Tibial nerve (tissue), 4 donors: ENCODE results near the gene BCL2L11. TPM values are rescaled to one million over a fixed set of nuclear protein-coding genes. Genes with fewer than 3 reads are reported as not detected.
"Not testable (repeated sequence)": the region's sequence is repeated elsewhere in the genome, so short reads cannot be mapped to it uniquely, and the experiment has no call there.

Source experiments
- DNase-seq, 2 donors: peaks; one replicate each; pipeline ENCODE4 v3.0.0-alpha.2; 2019; ENCODE audit warnings: low spot score in 2 of 2
- H3K27ac ChIP-seq, 4 donors: fragments of 200-600 bp; sonication (generic) in 3 of 4; one replicate each; pipeline ENCODE4 v1.5.1; 2017 to 2019; ENCODE audit warnings: mild to moderate bottlenecking in 1 of 4
- H3K27me3 ChIP-seq, 2 donors: fragments of 200-600 bp; sonication (generic) in 1 of 2; one replicate each; pipeline versions ENCODE4 v1.5.1 to v1.6.0; 2017 to 2019
- H3K36me3 ChIP-seq, 3 donors: fragments of 200-600 bp; sonication (generic); one replicate each; pipeline ENCODE4 v1.5.1; 2018 to 2019
- H3K4me1 ChIP-seq, 4 donors: fragments of 200-600 bp; sonication (generic) in 3 of 4; one replicate each; pipeline ENCODE4 v1.5.1; 2017 to 2019
- H3K4me3 ChIP-seq, 4 donors: fragments of 200-600 bp; sonication (generic) in 3 of 4; one replicate each; pipeline ENCODE4 v1.5.1; 2017 to 2019; ENCODE audit warnings: mild to moderate bottlenecking in 1 of 4, moderate library complexity in 1 of 4
- H3K9me3 ChIP-seq, 4 donors: fragments of 200-600 bp; sonication (generic) in 3 of 4; one replicate each; pipeline ENCODE4 v1.5.1; 2017 to 2019
- CTCF ChIP-seq, 5 experiments: fragments of 200-600 bp in 3 of 5; fragments of 450-650 bp in 2 of 5; sonication (generic) in 3 of 5; IDR thresholded peaks; one replicate each; pipeline ENCODE4 v1.5.1; 2016 to 2019; ENCODE audit warnings: antibody characterized with exemption in 5 of 5, mild to moderate bottlenecking in 3 of 5, moderate library complexity in 2 of 5
- EP300 ChIP-seq, 2 donors: sonication (generic); formaldehyde crosslinking; IDR thresholded peaks; one replicate each; pipeline ENCODE4 v1.6.1; 2017; ENCODE audit warnings: antibody characterized with exemption in 2 of 2, mild to moderate bottlenecking in 1 of 2
- POLR2A ChIP-seq, 2 donors: fragments of 450-650 bp; IDR thresholded peaks; one replicate each; pipeline ENCODE4 v1.6.1; 2017; ENCODE audit warnings: antibody characterized with exemption in 2 of 2, mild to moderate bottlenecking in 2 of 2, moderate library complexity in 2 of 2
- WGBS, 2 donors: methylation state at CpG; one replicate each; pipeline ENCODE4 v1.1.5; 2018; 5-methylcytosine and 5-hydroxymethylcytosine counted together
- total RNA-seq, 4 donors: library from RNA; depleted of rRNA; stranded (reverse); fragments of >200 nt; gene quantifications; one replicate each; pipeline ENCODE4 v1.1.0, GENCODE V29; 2016

Gene BCL2L11
- 10 to 100 TPM in 3 of 4 donors, 1 to 10 TPM in 1; 8.7 to 36.5 (median 25.8) TPM for total RNA-seq

- Histone ChIP-seq H3K27ac (peak within 1 kb of the TSS in 3 of 4 donors; percentile 57 to 89 (median 79)), H3K4me3 (peak within 1 kb of the TSS; percentile 82 to 92 (median 85)), H3K4me1 (peaks cover 0 to 60% (median 45%) of the 10 kb centered on the region in 4 donors), H3K36me3 (peaks cover 0 to 12% (median 3%) of the 10 kb centered on the region in 3 donors), H3K9me3 (no peaks in the 10 kb centered on the region), H3K27me3 (peaks cover 0 to 20% of the 10 kb centered on the region in 2 donors)
- 2% methylated on average over 38 to 68 of the region's 98 CpGs for WGBS, 2 donors
- peak; percentile 81 to 82 for DNase-seq
- TF ChIP-seq EP300 (IDR thresholded peaks at IDR 0.05) (peak in 1 of 2 donors; percentile 72), CTCF (IDR thresholded peaks at IDR 0.05) (peak in 3 of 5 experiments; percentile 6 to 29 (median 16)), POLR2A (IDR thresholded peaks at IDR 0.05) (peak; percentile 59 to 88)
These were observed at the start of gene BCL2L11 for GRCh38 chr2:111120253-111121027. TSS of gene BCL2L11 (plus strand) at chr2:111120914. CDS start at chr2:111123746, 2,832 bp downstream.

GRCh38 chr2:111071600-111072171 lies 49.0 kb upstream of the BCL2L11 start:
- H3K4me3 ChIP-seq: no peak overlapping the region
- H3K27me3 ChIP-seq: no peaks in the 10 kb centered on the region
- H3K4me1 ChIP-seq: peaks cover 0 to 14% (median 3%) of the 10 kb centered on the region in 4 donors
- H3K27ac ChIP-seq: peak overlapping the region in 1 of 4 donors; percentile 56
- no peaks in the 10 kb centered on the region for H3K36me3 ChIP-seq
- 24 to 29% methylated on average over 5 of the region's 5 CpGs for WGBS, 2 donors
- peak in 1 of 2 donors; percentile 4 for DNase-seq
- TF ChIP-seq CTCF (IDR thresholded peaks at IDR 0.05) (no peak), EP300 (IDR thresholded peaks at IDR 0.05) (no peak), POLR2A (IDR thresholded peaks at IDR 0.05) (no peak)
- peaks cover 0 to 24% (median 0%) of the 10 kb centered on the region in 4 donors for H3K9me3 ChIP-seq

GRCh38 chr2:111072220-111072871 lies 48.4 kb upstream of the BCL2L11 start:
- no peaks in the 10 kb centered on the region for H3K36me3 ChIP-seq
- peaks cover 0 to 14% (median 3%) of the 10 kb centered on the region in 4 donors for H3K4me1 ChIP-seq
- 15 to 30% methylated on average over 2 of the region's 2 CpGs for WGBS, 2 donors
- H3K27ac ChIP-seq: peak overlapping the region in 1 of 4 donors; percentile 56
- H3K9me3 ChIP-seq: peaks cover 0 to 24% (median 0%) of the 10 kb centered on the region in 4 donors
- TF ChIP-seq POLR2A (IDR thresholded peaks at IDR 0.05): no peak
- TF ChIP-seq EP300 (IDR thresholded peaks at IDR 0.05): no peak
- TF ChIP-seq CTCF (IDR thresholded peaks at IDR 0.05): no peak
- no peak overlapping the region for H3K4me3 ChIP-seq
- no peak for DNase-seq
- no peaks in the 10 kb centered on the region for H3K27me3 ChIP-seq

- H3K27ac ChIP-seq, DNase-seq, H3K4me1 ChIP-seq, H3K4me3 ChIP-seq, H3K36me3 ChIP-seq, H3K27me3 ChIP-seq: not testable (repeated sequence)
- WGBS, 2 donors: 3 to 4% methylated on average over 1 of the region's 1 CpG
- H3K9me3 ChIP-seq: peaks cover 0 to 20% (median 0%) of the 10 kb centered on the region in 4 donors
These were observed 38.1 kb upstream of the BCL2L11 start for GRCh38 chr2:111082659-111083058.

GRCh38 chr2:111091811-111092211 lies 28.9 kb upstream of the BCL2L11 start:
- DNase-seq: no peak
- no peaks in the 10 kb centered on the region for H3K9me3 ChIP-seq
- no peak overlapping the region for H3K4me3 ChIP-seq
- TF ChIP-seq CTCF (IDR thresholded peaks at IDR 0.05) (no peak), POLR2A (IDR thresholded peaks at IDR 0.05) (no peak), EP300 (IDR thresholded peaks at IDR 0.05) (no peak)
- no peaks in the 10 kb centered on the region for H3K27me3 ChIP-seq
- no peaks in the 10 kb centered on the region for H3K36me3 ChIP-seq
- no peak overlapping the region for H3K27ac ChIP-seq
- H3K4me1 ChIP-seq: no peaks in the 10 kb centered on the region
- WGBS, 2 donors: 90 to 93% methylated on average over 3 of the region's 3 CpGs
